Type B pancreatic cell (in vitro differentiated cells): ENCODE results near the gene DNAH12. TPM values are rescaled to one million over a fixed set of nuclear protein-coding genes. Genes with fewer than 3 reads are reported as not detected.

Source experiments
- DNase-seq: peaks from one replicate; pipeline ENCODE4 v3.0.0; 2021; ENCODE audit warnings: mixed read lengths; ENCODE audit not compliant: unreplicated experiment; ENCODE audit errors: extremely low spot score
- H3K27ac Mint-ChIP-seq: 2 replicates; pipeline ENCODE4 v1.8.0; 2021; ENCODE audit warnings: mild to moderate bottlenecking, mixed read lengths
- H3K27me3 Mint-ChIP-seq: 2 replicates; pipeline ENCODE4 v1.8.0; 2021; ENCODE audit warnings: mixed read lengths
- H3K36me3 Mint-ChIP-seq: 2 replicates; pipeline ENCODE4 v1.8.0; 2021; ENCODE audit warnings: mixed read lengths
- H3K4me1 Mint-ChIP-seq: one replicate; pipeline ENCODE4 v1.8.0; 2021; ENCODE audit warnings: mixed read lengths; ENCODE audit not compliant: unreplicated experiment
- H3K4me3 Mint-ChIP-seq: 2 replicates; pipeline ENCODE4 v1.8.0; 2021; ENCODE audit warnings: mild to moderate bottlenecking, mixed read lengths
- H3K9me3 Mint-ChIP-seq: 2 replicates; pipeline ENCODE4 v1.8.0; 2021; ENCODE audit warnings: mixed read lengths
- CTCF ChIP-seq: fragments of 200-600 bp; sonication (generic); conservative IDR thresholded peaks from 2 replicates; pipeline ENCODE4 v1.5.0; 2021; ENCODE audit warnings: antibody characterized with exemption, mild to moderate bottlenecking
- total RNA-seq: library from RNA; stranded (reverse); gene quantifications from 2 replicates; pipeline ENCODE4 v1.2.1, GENCODE V29; 2021; ENCODE audit warnings: low replicate concordance

Gene DNAH12
- total RNA-seq, 1 donor from 2014 or later, result 0.87 TPM

- Mint-ChIP-seq H3K27ac (no peak overlapping the region), H3K9me3 (no peaks in the 10 kb centered on the region), H3K27me3 (no peaks in the 10 kb centered on the region), H3K4me1 (no peaks in the 10 kb centered on the region), H3K36me3 (no peaks in the 10 kb centered on the region), H3K4me3 (no peak overlapping the region)
- no peak for DNase-seq
- TF ChIP-seq CTCF, result peak; percentile 75
Observed at GRCh38 chr3:57397175-57398026, 146.7 kb downstream of the DNAH12 start.

GRCh38 chr3:57393977-57394376 lies 150.2 kb downstream of the DNAH12 start:
- Mint-ChIP-seq H3K9me3 (no peaks in the 10 kb centered on the region), H3K27ac (no peak overlapping the region), H3K27me3 (no peaks in the 10 kb centered on the region), H3K36me3 (no peaks in the 10 kb centered on the region), H3K4me1 (no peaks in the 10 kb centered on the region), H3K4me3 (no peak overlapping the region)
- no peak for TF ChIP-seq CTCF
- no peak for DNase-seq

GRCh38 chr3:57391767-57392166 lies 152.4 kb downstream of the DNAH12 start:
- H3K4me3 Mint-ChIP-seq, result no peak overlapping the region
- H3K4me1 Mint-ChIP-seq, result no peaks in the 10 kb centered on the region
- DNase-seq, result no peak
- TF ChIP-seq CTCF, result no peak
- H3K27me3 Mint-ChIP-seq, result no peaks in the 10 kb centered on the region
- no peaks in the 10 kb centered on the region for H3K36me3 Mint-ChIP-seq
- no peaks in the 10 kb centered on the region for H3K9me3 Mint-ChIP-seq
- no peak overlapping the region for H3K27ac Mint-ChIP-seq

GRCh38 chr3:57389271-57389670 lies 154.9 kb downstream of the DNAH12 start:
- H3K4me3 Mint-ChIP-seq, result no peak overlapping the region
- no peak overlapping the region for H3K27ac Mint-ChIP-seq
- no peaks in the 10 kb centered on the region for H3K9me3 Mint-ChIP-seq
- no peaks in the 10 kb centered on the region for H3K27me3 Mint-ChIP-seq
- no peak for DNase-seq
- TF ChIP-seq CTCF, result no peak
- H3K36me3 Mint-ChIP-seq, result no peaks in the 10 kb centered on the region
- no peaks in the 10 kb centered on the region for H3K4me1 Mint-ChIP-seq

- no peaks in the 10 kb centered on the region for H3K27me3 Mint-ChIP-seq
- no peak overlapping the region for H3K4me3 Mint-ChIP-seq
- no peak overlapping the region for H3K27ac Mint-ChIP-seq
- no peaks in the 10 kb centered on the region for H3K9me3 Mint-ChIP-seq
- H3K4me1 Mint-ChIP-seq, result peaks cover 6% of the 10 kb centered on the region
- no peak for DNase-seq
- no peak for TF ChIP-seq CTCF
- H3K36me3 Mint-ChIP-seq, result no peaks in the 10 kb centered on the region
Observed at GRCh38 chr3:57386307-57386706, 157.8 kb downstream of the DNAH12 start.
